ENCODE results near the gene KCNN2. TPM values are rescaled to one million over a fixed set of nuclear protein-coding genes. Genes with fewer than 3 reads are reported as not detected.

The KCNN2 gene
- total RNA-seq, 4 donors from 2014 or later: 0.16 to 0.93 (median 0.25) TPM; not detected in 1

- Histone ChIP-seq H3K27me3 (no peaks in the 10 kb centered on the region), H3K36me3 (no peaks in the 10 kb centered on the region), H3K27ac (no peak overlapping the region), H3K9me3 (no peaks in the 10 kb centered on the region), H3K4me3 (no peak overlapping the region), H3K4me1 (no peaks in the 10 kb centered on the region)
- intact Hi-C loops (cut with DNase I; ENCODE audit: low total_unique reads): no loop called here
- DNase-seq (no peak), ATAC-seq (no peak)
- in situ Hi-C loops (cut with MboI; ENCODE audit: low sequenced_read_pairs in 4 of 4): no loop called here
- no peak for TF ChIP-seq POLR2A (IDR thresholded peaks at IDR 0.05)
- no peak for TF ChIP-seq CTCF (IDR thresholded peaks at IDR 0.05 in 4 of 5, conservative IDR thresholded peaks at IDR 0.05 in 1 of 5)
These were observed 42.6 kb upstream of the KCNN2 start for GRCh38 chr5:114319236-114319635.

GRCh38 chr5:114319821-114320220 is 42.0 kb upstream of the KCNN2 start:
- TF ChIP-seq POLR2A (IDR thresholded peaks at IDR 0.05): no peak
- TF ChIP-seq CTCF (IDR thresholded peaks at IDR 0.05 in 4 of 5, conservative IDR thresholded peaks at IDR 0.05 in 1 of 5): no peak
- intact Hi-C loops (cut with DNase I; ENCODE audit: low total_unique reads): no loop called here
- ATAC-seq (peak in 1 of 2 donors; percentile 47), DNase-seq (no peak)
- Histone ChIP-seq H3K27ac (peak overlapping the region in 1 of 4 donors; percentile 27), H3K36me3 (no peaks in the 10 kb centered on the region), H3K9me3 (no peaks in the 10 kb centered on the region), H3K27me3 (no peaks in the 10 kb centered on the region), H3K4me1 (no peaks in the 10 kb centered on the region), H3K4me3 (no peak overlapping the region)
- in situ Hi-C loops (cut with MboI; ENCODE audit: low sequenced_read_pairs in 4 of 4): no loop called here

GRCh38 chr5:114324282-114324681 is 37.6 kb upstream of the KCNN2 start:
- intact Hi-C loops (cut with DNase I; ENCODE audit: low total_unique reads) (no loop called here), in situ Hi-C loops (cut with MboI; ENCODE audit: low sequenced_read_pairs in 4 of 4) (no loop called here)
- H3K27me3 ChIP-seq: no peaks in the 10 kb centered on the region
- ATAC-seq (no peak), DNase-seq (no peak)
- H3K4me1 ChIP-seq: no peaks in the 10 kb centered on the region
- no peak for TF ChIP-seq CTCF (IDR thresholded peaks at IDR 0.05 in 4 of 5, conservative IDR thresholded peaks at IDR 0.05 in 1 of 5)
- no peak for TF ChIP-seq POLR2A (IDR thresholded peaks at IDR 0.05)
- no peak overlapping the region for H3K4me3 ChIP-seq
- no peaks in the 10 kb centered on the region for H3K36me3 ChIP-seq
- no peak overlapping the region for H3K27ac ChIP-seq
- H3K9me3 ChIP-seq: no peaks in the 10 kb centered on the region

- no peaks in the 10 kb centered on the region for H3K27me3 ChIP-seq
- DNase-seq: no peak
- peak in 1 of 2 donors; percentile 42 for ATAC-seq
- intact Hi-C loops (cut with DNase I; ENCODE audit: low total_unique reads): no loop called here
- in situ Hi-C loops (cut with MboI; ENCODE audit: low sequenced_read_pairs in 4 of 4): no loop called here
- H3K27ac ChIP-seq: no peak overlapping the region
- TF ChIP-seq CTCF (IDR thresholded peaks at IDR 0.05 in 4 of 5, conservative IDR thresholded peaks at IDR 0.05 in 1 of 5) (no peak), POLR2A (IDR thresholded peaks at IDR 0.05) (no peak)
- no peak overlapping the region for H3K4me3 ChIP-seq
- no peaks in the 10 kb centered on the region for H3K4me1 ChIP-seq
- H3K36me3 ChIP-seq: no peaks in the 10 kb centered on the region
- no peaks in the 10 kb centered on the region for H3K9me3 ChIP-seq
These were observed 36.3 kb upstream of the KCNN2 start for GRCh38 chr5:114325541-114325940.

GRCh38 chr5:114327474-114327873 is 34.4 kb upstream of the KCNN2 start:
- H3K4me1 ChIP-seq: no peaks in the 10 kb centered on the region
- H3K4me3 ChIP-seq: no peak overlapping the region
- H3K9me3 ChIP-seq: no peaks in the 10 kb centered on the region
- DNase-seq: no peak
- H3K27ac ChIP-seq: no peak overlapping the region
- intact Hi-C loops (cut with DNase I; ENCODE audit: low total_unique reads): no loop called here
- no peaks in the 10 kb centered on the region for H3K36me3 ChIP-seq
- no peaks in the 10 kb centered on the region for H3K27me3 ChIP-seq
- no peak for ATAC-seq
- in situ Hi-C loops (cut with MboI; ENCODE audit: low sequenced_read_pairs in 4 of 4): no loop called here
- TF ChIP-seq POLR2A (IDR thresholded peaks at IDR 0.05): no peak
- no peak for TF ChIP-seq CTCF (IDR thresholded peaks at IDR 0.05 in 4 of 5, conservative IDR thresholded peaks at IDR 0.05 in 1 of 5)
